Measurements from ENCODE around the gene RNFT2.
"Not testable (repeated sequence)": the region's sequence is repeated elsewhere in the genome, so short reads cannot be mapped to it uniquely, and the experiment has no call there.

RNFT2 gene

GRCh38 chr12:116745554-116745953 lies 7.4 kb downstream of the RNFT2 start:
- no peak for DNase-seq

- no peak for DNase-seq
Measured at GRCh38 chr12:116749884-116750283, 11.8 kb downstream of the RNFT2 start.

GRCh38 chr12:116750298-116750697 lies 12.2 kb downstream of the RNFT2 start:
- no peak for DNase-seq

GRCh38 chr12:116754097-116754496 lies 16.0 kb downstream of the RNFT2 start:
- not testable (repeated sequence) for DNase-seq

- DNase-seq, result not testable (repeated sequence)
Measured at GRCh38 chr12:116754783-116755182, 16.7 kb downstream of the RNFT2 start.

GRCh38 chr12:116759783-116760621 lies 21.9 kb downstream of the RNFT2 start:
- DNase-seq, result no peak

GRCh38 chr12:116760622-116761020 lies 22.5 kb downstream of the RNFT2 start:
- no peak for DNase-seq

GRCh38 chr12:116761499-116761898 lies 23.4 kb downstream of the RNFT2 start:
- DNase-seq, result no peak

- DNase-seq, result no peak
Measured at GRCh38 chr12:116765271-116765670, 27.2 kb downstream of the RNFT2 start.

- DNase-seq, result no peak
Measured at GRCh38 chr12:116766285-116766684, 28.2 kb downstream of the RNFT2 start.

GRCh38 chr12:116766746-116767145 lies 28.6 kb downstream of the RNFT2 start:
- DNase-seq, result no peak

GRCh38 chr12:116771651-116772050 lies 33.5 kb downstream of the RNFT2 start:
- no peak for DNase-seq

GRCh38 chr12:116773276-116773731 lies 35.2 kb downstream of the RNFT2 start:
- DNase-seq, result no peak

- no peak for DNase-seq
Measured at GRCh38 chr12:116774020-116774419, 35.9 kb downstream of the RNFT2 start.

GRCh38 chr12:116777245-116777644 lies 39.1 kb downstream of the RNFT2 start:
- DNase-seq, result no peak

- DNase-seq, result no peak
Measured at GRCh38 chr12:116779597-116779996, 41.5 kb downstream of the RNFT2 start.

- DNase-seq, result no peak
Measured at GRCh38 chr12:116780942-116781341, 42.8 kb downstream of the RNFT2 start.

- no peak for DNase-seq
Measured at GRCh38 chr12:116783525-116784237, 45.6 kb downstream of the RNFT2 start.

GRCh38 chr12:116784238-116784612 lies 46.1 kb downstream of the RNFT2 start:
- DNase-seq, result no peak

GRCh38 chr12:116789562-116789961 lies 51.4 kb downstream of the RNFT2 start:
- not testable (repeated sequence) for DNase-seq

GRCh38 chr12:116790066-116790465 lies 52.0 kb downstream of the RNFT2 start:
- DNase-seq, result no peak

- no peak for DNase-seq
Measured at GRCh38 chr12:116792403-116792802, 54.3 kb downstream of the RNFT2 start.

- no peak for DNase-seq
Measured at GRCh38 chr12:116794725-116795124, 56.6 kb downstream of the RNFT2 start.

- no peak for DNase-seq
Measured at GRCh38 chr12:116797885-116798284, 59.8 kb downstream of the RNFT2 start.
